K562 (cell line): ENCODE measurements around the gene BBOX1.

Experiments
- DIDO1 ChIP-seq: fragments of 450-650 bp; IDR thresholded peaks from 2 replicates; pipeline ENCODE4 v1.6.1; 2016; ENCODE audit warnings: low read depth, missing biosample characterization, missing genetic modification characterization
- MAFG ChIP-seq: fragments of 450-650 bp; conservative IDR thresholded peaks from 2 replicates; pipeline ENCODE4 v1.6.1; 2016; ENCODE audit warnings: missing genetic modification characterization, missing compliant biosample characterization
- PHF8 ChIP-seq: fragments of 200-600 bp; sonication (generic); IDR thresholded peaks from 2 replicates; pipeline ENCODE4 v1.6.1; 2012; ENCODE audit warnings: mixed run types, mild to moderate bottlenecking, inconsistent platforms, low read length, moderate library complexity, borderline replicate concordance
- POLR2A ChIP-seq: fragments of 450-650 bp; conservative IDR thresholded peaks from 2 replicates; pipeline ENCODE4 v1.6.1; 2016
- POLR2AphosphoS5 ChIP-seq: IDR thresholded peaks from 2 replicates; pipeline ENCODE4 v1.6.1; 2011; ENCODE audit warnings: mild to moderate bottlenecking, low read depth, low read length, moderate library complexity; ENCODE audit not compliant: control insufficient read depth, insufficient read depth
- PPARD ChIP-seq: fragments of 250-450 bp; sonication (Bioruptor Pico); IDR thresholded peaks from 2 replicates; pipeline ENCODE4 v1.8.0; 2022; ENCODE audit warnings: inconsistent platforms, mild to moderate bottlenecking, moderate library complexity
- SMARCA5 ChIP-seq: fragments of 450-650 bp; IDR thresholded peaks from 2 replicates; pipeline ENCODE4 v1.6.1; 2016
- SMARCB1 ChIP-seq: IDR thresholded peaks from 2 replicates; pipeline ENCODE4 v1.6.1; 2011; ENCODE audit warnings: improper control_type of control experiment, low read depth; ENCODE audit not compliant: insufficient read length
- SMC3 ChIP-seq: conservative IDR thresholded peaks from 2 replicates; pipeline ENCODE4 v1.6.1; 2011; ENCODE audit warnings: low read depth, low read length, improper control_type of control experiment; ENCODE audit not compliant: insufficient read depth
- SP1 ChIP-seq: sonication (generic); formaldehyde crosslinking; IDR thresholded peaks from 2 replicates; pipeline ENCODE4 v1.8.1; 2022; ENCODE audit warnings: mild to moderate bottlenecking, missing genetic modification reagents
- ZNF324 ChIP-seq: fragments of 250-450 bp; sonication (Bioruptor Pico); IDR thresholded peaks from 2 replicates; pipeline ENCODE4 v1.4.0; 2020; ENCODE audit warnings: mild to moderate bottlenecking
- TF ChIP-seq, protein P1 (sequence below): fragments of 450-650 bp; formaldehyde crosslinking; IDR thresholded peaks from 2 replicates; pipeline ENCODE4 v1.4.0; 2022; ENCODE audit warnings: missing genetic modification characterization
- TF ChIP-seq, protein P2 (sequence below), 3 experiments: IDR thresholded peaks in 2 of 3; conservative IDR thresholded peaks in 1 of 3; 2 replicates each; pipeline ENCODE4 v1.5.1; 2011 to 2012; ENCODE audit warnings: low read length in 3 of 3, mild to moderate bottlenecking in 3 of 3, control low read depth in 2 of 3, improper control_type of control experiment in 1 of 3, inconsistent platforms in 1 of 3, low read depth in 1 of 3, mixed read lengths in 1 of 3, moderate library complexity in 1 of 3; ENCODE audit not compliant: insufficient read depth in 2 of 3
- TF ChIP-seq, protein P3 (sequence below), 2 experiments: fragments of 200-800 bp in 1 of 2; sonication (Bioruptor generic) in 1 of 2; sonication (generic) in 1 of 2; formaldehyde crosslinking in 1 of 2; IDR thresholded peaks in 1 of 2; conservative IDR thresholded peaks in 1 of 2; 2 replicates each; pipeline versions ENCODE4 v1.5.0 to v1.6.1; 2016 to 2020; ENCODE audit warnings: missing compliant biosample characterization in 1 of 2, missing genetic modification characterization in 1 of 2, missing genetic modification reagents in 1 of 2

GRCh38 chr11:27116684-27117083 is 76.1 kb downstream of the BBOX1 start:
- TF ChIP-seq PPARD (no peak), SMC3 (no peak), SMARCA5 (no peak), POLR2AphosphoS5 (no peak), SMARCB1 (no peak), POLR2A (no peak), PHF8 (no peak), DIDO1 (tag) (no peak), ZNF324 (CRISPR knock-in tag) (no peak), SP1 (CRISPR knock-in tag) (no peak), MAFG (no peak)
- TF ChIP-seq, protein P1, sequence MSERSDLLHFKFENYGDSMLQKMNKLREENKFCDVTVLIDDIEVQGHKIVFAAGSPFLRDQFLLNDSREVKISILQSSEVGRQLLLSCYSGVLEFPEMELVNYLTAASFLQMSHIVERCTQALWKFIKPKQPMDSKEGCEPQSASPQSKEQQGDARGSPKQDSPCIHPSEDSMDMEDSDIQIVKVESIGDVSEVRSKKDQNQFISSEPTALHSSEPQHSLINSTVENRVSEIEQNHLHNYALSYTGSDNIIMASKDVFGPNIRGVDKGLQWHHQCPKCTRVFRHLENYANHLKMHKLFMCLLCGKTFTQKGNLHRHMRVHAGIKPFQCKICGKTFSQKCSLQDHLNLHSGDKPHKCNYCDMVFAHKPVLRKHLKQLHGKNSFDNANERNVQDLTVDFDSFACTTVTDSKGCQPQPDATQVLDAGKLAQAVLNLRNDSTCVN (CRISPR knock-in tag): no peak
- TF ChIP-seq, protein P2, sequence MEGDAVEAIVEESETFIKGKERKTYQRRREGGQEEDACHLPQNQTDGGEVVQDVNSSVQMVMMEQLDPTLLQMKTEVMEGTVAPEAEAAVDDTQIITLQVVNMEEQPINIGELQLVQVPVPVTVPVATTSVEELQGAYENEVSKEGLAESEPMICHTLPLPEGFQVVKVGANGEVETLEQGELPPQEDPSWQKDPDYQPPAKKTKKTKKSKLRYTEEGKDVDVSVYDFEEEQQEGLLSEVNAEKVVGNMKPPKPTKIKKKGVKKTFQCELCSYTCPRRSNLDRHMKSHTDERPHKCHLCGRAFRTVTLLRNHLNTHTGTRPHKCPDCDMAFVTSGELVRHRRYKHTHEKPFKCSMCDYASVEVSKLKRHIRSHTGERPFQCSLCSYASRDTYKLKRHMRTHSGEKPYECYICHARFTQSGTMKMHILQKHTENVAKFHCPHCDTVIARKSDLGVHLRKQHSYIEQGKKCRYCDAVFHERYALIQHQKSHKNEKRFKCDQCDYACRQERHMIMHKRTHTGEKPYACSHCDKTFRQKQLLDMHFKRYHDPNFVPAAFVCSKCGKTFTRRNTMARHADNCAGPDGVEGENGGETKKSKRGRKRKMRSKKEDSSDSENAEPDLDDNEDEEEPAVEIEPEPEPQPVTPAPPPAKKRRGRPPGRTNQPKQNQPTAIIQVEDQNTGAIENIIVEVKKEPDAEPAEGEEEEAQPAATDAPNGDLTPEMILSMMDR (IDR thresholded peaks at IDR 0.05 in 2 of 3, conservative IDR thresholded peaks at IDR 0.05 in 1 of 3; ENCODE audit: insufficient read depth in 2 of 3, low read depth in 1 of 3, low read length in 3 of 3): no peak
- TF ChIP-seq, protein P3, sequence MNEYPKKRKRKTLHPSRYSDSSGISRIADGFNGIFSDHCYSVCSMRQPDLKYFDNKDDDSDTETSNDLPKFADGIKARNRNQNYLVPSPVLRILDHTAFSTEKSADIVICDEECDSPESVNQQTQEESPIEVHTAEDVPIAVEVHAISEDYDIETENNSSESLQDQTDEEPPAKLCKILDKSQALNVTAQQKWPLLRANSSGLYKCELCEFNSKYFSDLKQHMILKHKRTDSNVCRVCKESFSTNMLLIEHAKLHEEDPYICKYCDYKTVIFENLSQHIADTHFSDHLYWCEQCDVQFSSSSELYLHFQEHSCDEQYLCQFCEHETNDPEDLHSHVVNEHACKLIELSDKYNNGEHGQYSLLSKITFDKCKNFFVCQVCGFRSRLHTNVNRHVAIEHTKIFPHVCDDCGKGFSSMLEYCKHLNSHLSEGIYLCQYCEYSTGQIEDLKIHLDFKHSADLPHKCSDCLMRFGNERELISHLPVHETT (CRISPR knock-in tag; conservative IDR thresholded peaks at IDR 0.05 in 1 of 2, IDR thresholded peaks at IDR 0.05 in 1 of 2): no peak
